COLO829 (cell line): ENCODE results near the gene TIGIT.

Experiments
- DNase-seq: peaks from one replicate; pipeline ENCODE4 v3.0.0; 2012; ENCODE audit warnings: low spot score

Gene TIGIT

GRCh38 chr3:114313426-114313825 lies 19.6 kb downstream of the TIGIT start:
- DNase-seq, result no peak

- DNase-seq, result no peak
Observed at GRCh38 chr3:114314282-114314681, 20.5 kb downstream of the TIGIT start.

- DNase-seq, result no peak
Observed at GRCh38 chr3:114318295-114318694, 24.5 kb downstream of the TIGIT start.

- DNase-seq, result no peak
Observed at GRCh38 chr3:114319453-114319852, 25.6 kb downstream of the TIGIT start.

GRCh38 chr3:114320246-114320645 lies 26.4 kb downstream of the TIGIT start:
- no peak for DNase-seq

- no peak for DNase-seq
Observed at GRCh38 chr3:114323546-114324254, 29.9 kb downstream of the TIGIT start.

GRCh38 chr3:114327665-114328064 lies 33.8 kb downstream of the TIGIT start:
- no peak for DNase-seq

GRCh38 chr3:114328345-114328744 lies 34.5 kb downstream of the TIGIT start:
- DNase-seq, result no peak

- no peak for DNase-seq
Observed at GRCh38 chr3:114329823-114330222, 36.0 kb downstream of the TIGIT start.

GRCh38 chr3:114331007-114331406 lies 37.2 kb downstream of the TIGIT start:
- DNase-seq, result no peak

GRCh38 chr3:114331710-114332109 lies 37.9 kb downstream of the TIGIT start:
- DNase-seq, result no peak

- DNase-seq, result no peak
Observed at GRCh38 chr3:114332342-114333179, 38.7 kb downstream of the TIGIT start.

GRCh38 chr3:114333180-114333922 lies 39.5 kb downstream of the TIGIT start:
- no peak for DNase-seq

- DNase-seq, result no peak
Observed at GRCh38 chr3:114333923-114334240, 40.1 kb downstream of the TIGIT start.

- DNase-seq, result peak; percentile 21
Observed at GRCh38 chr3:114336122-114336697, 42.4 kb downstream of the TIGIT start.

GRCh38 chr3:114336857-114337256 lies 43.0 kb downstream of the TIGIT start:
- no peak for DNase-seq

GRCh38 chr3:114338651-114339357 lies 45.0 kb downstream of the TIGIT start:
- no peak for DNase-seq

- DNase-seq, result no peak
Observed at GRCh38 chr3:114344492-114344891, 50.7 kb downstream of the TIGIT start.

- DNase-seq, result no peak
Observed at GRCh38 chr3:114350271-114350670, 56.4 kb downstream of the TIGIT start.

- DNase-seq, result no peak
Observed at GRCh38 chr3:114350690-114351089, 56.9 kb downstream of the TIGIT start.

- DNase-seq, result no peak
Observed at GRCh38 chr3:114351123-114351821, 57.4 kb downstream of the TIGIT start.
